GM23338 (cell line): ENCODE results near the gene RPS19BP1. TPM values are rescaled to one million over a fixed set of nuclear protein-coding genes. Genes with fewer than 3 reads are reported as not detected.
A peak's percentile ranks its signal among the peaks of the same experiment; 100 is the strongest.

Source experiments
- ATAC-seq: fragments of 200-7000 bp; cut with Tn5 transposase; 3 replicates; pipeline ENCODE4 v1.9.1; 2020
- DNase-seq: peaks from one replicate; pipeline ENCODE4 v3.0.0-alpha.2; 2015; ENCODE audit warnings: low spot score
- H2AFZ ChIP-seq: fragments of 200-600 bp; sonication (generic); 2 replicates; pipeline ENCODE4 v1.8.0; 2016; ENCODE audit warnings: antibody characterized with exemption, mild to moderate bottlenecking, moderate library complexity
- H3F3A ChIP-seq: fragments of 200-600 bp; sonication (generic); replicated peaks from 2 replicates; pipeline ENCODE4 v1.8.0; 2017; ENCODE audit warnings: antibody characterized with exemption, mixed run types, low read depth
- H3K27ac ChIP-seq: fragments of 200-600 bp; sonication (generic); 2 replicates; pipeline ENCODE4 v1.6.1; 2016; ENCODE audit warnings: low read depth
- H3K27me3 ChIP-seq: fragments of 200-600 bp; sonication (generic); 2 replicates; pipeline ENCODE4 v1.8.0; 2016; ENCODE audit warnings: mild to moderate bottlenecking, mixed run types, moderate library complexity; ENCODE audit not compliant: insufficient read depth
- H3K36me3 ChIP-seq: fragments of 200-600 bp; sonication (generic); 2 replicates; pipeline ENCODE4 v1.8.0; 2016; ENCODE audit warnings: mild to moderate bottlenecking; ENCODE audit not compliant: insufficient read depth
- H3K4me1 ChIP-seq: fragments of 200-600 bp; sonication (generic); 2 replicates; pipeline ENCODE4 v1.8.0; 2016; ENCODE audit warnings: mild to moderate bottlenecking, moderate library complexity; ENCODE audit not compliant: insufficient read depth
- H3K4me2 ChIP-seq: fragments of 200-600 bp; sonication (generic); 2 replicates; pipeline ENCODE4 v1.7.1; 2017; ENCODE audit warnings: mixed run types
- H3K4me3 ChIP-seq: fragments of 200-600 bp; sonication (generic); 2 replicates; pipeline ENCODE4 v1.6.1; 2016; ENCODE audit warnings: mixed run types
- H3K79me2 ChIP-seq: fragments of 200-600 bp; sonication (generic); replicated peaks from 2 replicates; pipeline ENCODE4 v1.8.0; 2017; ENCODE audit warnings: mild to moderate bottlenecking; ENCODE audit not compliant: insufficient read depth
- H3K9me2 ChIP-seq: fragments of 200-600 bp; sonication (generic); 2 replicates; pipeline ENCODE4 v1.8.0; 2017; ENCODE audit not compliant: insufficient read depth
- H4K20me1 ChIP-seq: fragments of 200-600 bp; sonication (generic); replicated peaks from 2 replicates; pipeline ENCODE4 v1.8.0; 2017; ENCODE audit warnings: mild to moderate bottlenecking; ENCODE audit not compliant: insufficient read depth
- H3K27ac Mint-ChIP-seq: 2 replicates; pipeline ENCODE4 v1.8.0; 2020; ENCODE audit warnings: inconsistent platforms, mild to moderate bottlenecking, moderate library complexity, mixed read lengths
- H3K27me3 Mint-ChIP-seq: 3 replicates; pipeline ENCODE4 v1.8.0; 2022; ENCODE audit warnings: low read depth, mild to moderate bottlenecking, moderate library complexity, mixed read lengths, inconsistent platforms; ENCODE audit not compliant: insufficient read depth, poor library complexity
- H3K36me3 Mint-ChIP-seq: 3 replicates; pipeline ENCODE4 v1.8.0; 2021; ENCODE audit warnings: low read depth, mild to moderate bottlenecking, inconsistent platforms, moderate library complexity, mixed read lengths
- H3K4me1 Mint-ChIP-seq: 3 replicates; pipeline ENCODE4 v1.8.0; 2020; ENCODE audit warnings: mild to moderate bottlenecking, inconsistent platforms, mixed read lengths
- H3K4me3 Mint-ChIP-seq: 3 replicates; pipeline ENCODE4 v1.8.0; 2021; ENCODE audit warnings: moderate library complexity, mild to moderate bottlenecking, inconsistent platforms, mixed read lengths
- H3K9me3 Mint-ChIP-seq: 3 replicates; pipeline ENCODE4 v1.8.0; 2020; ENCODE audit warnings: moderate library complexity, mild to moderate bottlenecking, inconsistent platforms, mixed read lengths
- CTCF ChIP-seq, 2 experiments: fragments of 200-600 bp in 1 of 2; sonication (generic) in 1 of 2; conservative IDR thresholded peaks; 2 replicates each; pipeline versions ENCODE4 v1.5.1 to v1.6.1; 2016 to 2017; ENCODE audit warnings: antibody characterized with exemption in 2 of 2, low read depth in 2 of 2, mild to moderate bottlenecking in 2 of 2, moderate library complexity in 1 of 2
- REST ChIP-seq: IDR thresholded peaks from one replicate; pipeline ENCODE4 v1.6.1; 2018; ENCODE audit warnings: antibody characterized with exemption; ENCODE audit not compliant: unreplicated experiment
- ZNF462 ChIP-seq: fragments of 250-450 bp; sonication (Bioruptor Pico); IDR thresholded peaks from 2 replicates; pipeline ENCODE4 v1.5.0; 2020; ENCODE audit warnings: mild to moderate bottlenecking, moderate library complexity
- polyA plus RNA-seq: library from polyadenylated mRNA; unstranded; fragments of >200 nt; fragmentation: Nextera tagmentation; extraction: Ambion mirVana; gene quantifications from 2 replicates; pipeline ENCODE4 v1.2.1, GENCODE V29; 2016
- total RNA-seq: library from RNA; depleted of rRNA; stranded (reverse); fragments of >200 nt; shearing (Covaris generic); gene quantifications from 2 replicates; pipeline ENCODE4 v1.2.3, GENCODE V29; 2014

RPS19BP1 gene
- total and polyA plus RNA-seq, 2 experiments from 2014 or later = 153 to 215 TPM

GRCh38 chr22:39481054-39481453, 51.5 kb downstream of the RPS19BP1 start:
- Mint-ChIP-seq H3K4me3 (no peak overlapping the region), H3K27ac (no peak overlapping the region)
- no peak for ATAC-seq

More at GRCh38 chr22:39481054-39481453, 51.5 kb downstream of the RPS19BP1 start:
- DNase-seq = no peak
- no peak overlapping the region for H3K4me3 ChIP-seq
- H3K9me2 ChIP-seq = no peaks in the 10 kb centered on the region
- H4K20me1 ChIP-seq = peaks cover 7% of the 10 kb centered on the region; the same call in 1 of the 2 replicates
- no peaks in the 10 kb centered on the region for H3K4me1 ChIP-seq
- no peaks in the 10 kb centered on the region; the same call in 2 of the 3 replicates for H3K9me3 Mint-ChIP-seq
- no peak overlapping the region for H3K4me2 ChIP-seq
- H3K27me3 Mint-ChIP-seq = peaks cover 2% of the 10 kb centered on the region
- no peaks in the 10 kb centered on the region; the same call in 2 of the 3 replicates for H3K36me3 Mint-ChIP-seq
- H2AFZ ChIP-seq = no peak overlapping the region
- no peak overlapping the region for H3K27ac ChIP-seq
- TF ChIP-seq CTCF (conservative IDR thresholded peaks at IDR 0.05; ENCODE audit: low read depth in 2 of 2) (peak in 1 of 2 experiments; percentile 27; a peak in 1 of 4 replicates), ZNF462 (CRISPR knock-in tag) (no peak), REST (no peak)
- peaks cover 8% of the 10 kb centered on the region for H3K4me1 Mint-ChIP-seq
- H3K36me3 ChIP-seq = no peaks in the 10 kb centered on the region
- no peaks in the 10 kb centered on the region for H3F3A ChIP-seq
- H3K27me3 ChIP-seq = no peaks in the 10 kb centered on the region
- no peaks in the 10 kb centered on the region for H3K79me2 ChIP-seq
